ENCODE data around the gene SMURF1.

The SMURF1 gene

GRCh38 chr7:99189222-99189621, 45.3 kb upstream of the SMURF1 start:
- Histone ChIP-seq H3K4me2 (ENCODE audit: low read length) (no peak overlapping the region), H3K27ac (ENCODE audit: low read depth, low read length, poor library complexity, severe bottlenecking) (no peak overlapping the region), H3K4me3 (ENCODE audit: low read depth, low read length, poor library complexity, severe bottlenecking) (no peak overlapping the region), H4K20me1 (ENCODE audit: insufficient read depth, low read length) (no peaks in the 10 kb centered on the region), H3F3A (ENCODE audit: insufficient read depth, low read length) (no peaks in the 10 kb centered on the region), H3K4me1 (ENCODE audit: insufficient read depth, low read length, severe bottlenecking) (peaks cover 5% of the 10 kb centered on the region), H3K79me2 (ENCODE audit: insufficient read depth, low read length) (no peaks in the 10 kb centered on the region), H3K9me3 (ENCODE audit: low read length) (no peaks in the 10 kb centered on the region), H3K9ac (ENCODE audit: low read length) (no peak overlapping the region), H3K27me3 (ENCODE audit: insufficient read depth, low read length) (peaks cover 4% of the 10 kb centered on the region; the same call in 1 of the 2 replicates), H2AFZ (ENCODE audit: low read length) (no peak overlapping the region), H3K9me2 (ENCODE audit: low read depth, low read length) (no peaks in the 10 kb centered on the region), H3K36me3 (ENCODE audit: insufficient read depth, low read length) (no peaks in the 10 kb centered on the region)
- TF ChIP-seq CTCF (IDR thresholded peaks at IDR 0.05; ENCODE audit: low read length) (no peak), EZH2 (IDR thresholded peaks at IDR 0.05; ENCODE audit: borderline replicate concordance, low read length) (no peak)

GRCh38 chr7:99188221-99188620, 44.3 kb upstream of the SMURF1 start:
- Histone ChIP-seq H3K9ac (ENCODE audit: low read length) (no peak overlapping the region), H3F3A (ENCODE audit: insufficient read depth, low read length) (no peaks in the 10 kb centered on the region)

GRCh38 chr7:99184532-99185218, 40.8 kb upstream of the SMURF1 start:
- H3K4me1 ChIP-seq (ENCODE audit: insufficient read depth, low read length, severe bottlenecking), result no peaks in the 10 kb centered on the region
- H2AFZ ChIP-seq (ENCODE audit: low read length), result no peak overlapping the region
- peaks cover 10% of the 10 kb centered on the region; the same call in 1 of the 2 replicates for H3K27me3 ChIP-seq (ENCODE audit: insufficient read depth, low read length)
- no peaks in the 10 kb centered on the region for H3K36me3 ChIP-seq (ENCODE audit: insufficient read depth, low read length)
- H3K9me2 ChIP-seq (ENCODE audit: low read depth, low read length), result no peaks in the 10 kb centered on the region
- no peak overlapping the region for H3K9ac ChIP-seq (ENCODE audit: low read length)
- no peak overlapping the region for H3K4me3 ChIP-seq (ENCODE audit: low read depth, low read length, poor library complexity, severe bottlenecking)
- no peak overlapping the region for H3K4me2 ChIP-seq (ENCODE audit: low read length)
- no peaks in the 10 kb centered on the region for H3F3A ChIP-seq (ENCODE audit: insufficient read depth, low read length)
- H3K27ac ChIP-seq (ENCODE audit: low read depth, low read length, poor library complexity, severe bottlenecking), result no peak overlapping the region
- H4K20me1 ChIP-seq (ENCODE audit: insufficient read depth, low read length), result no peaks in the 10 kb centered on the region
- H3K79me2 ChIP-seq (ENCODE audit: insufficient read depth, low read length), result no peaks in the 10 kb centered on the region
- TF ChIP-seq CTCF (IDR thresholded peaks at IDR 0.05; ENCODE audit: low read length), result no peak
- TF ChIP-seq EZH2 (IDR thresholded peaks at IDR 0.05; ENCODE audit: borderline replicate concordance, low read length), result no peak
- no peaks in the 10 kb centered on the region for H3K9me3 ChIP-seq (ENCODE audit: low read length)

More at GRCh38 chr7:99188221-99188620, 44.3 kb upstream of the SMURF1 start:
- Histone ChIP-seq H3K4me1 (ENCODE audit: insufficient read depth, low read length, severe bottlenecking) (peaks cover 5% of the 10 kb centered on the region), H3K79me2 (ENCODE audit: insufficient read depth, low read length) (no peaks in the 10 kb centered on the region), H2AFZ (ENCODE audit: low read length) (no peak overlapping the region), H3K9me2 (ENCODE audit: low read depth, low read length) (no peaks in the 10 kb centered on the region), H3K27me3 (ENCODE audit: insufficient read depth, low read length) (peaks cover 4% of the 10 kb centered on the region; the same call in 1 of the 2 replicates), H4K20me1 (ENCODE audit: insufficient read depth, low read length) (no peaks in the 10 kb centered on the region), H3K36me3 (ENCODE audit: insufficient read depth, low read length) (no peaks in the 10 kb centered on the region), H3K9me3 (ENCODE audit: low read length) (no peaks in the 10 kb centered on the region), H3K4me2 (ENCODE audit: low read length) (no peak overlapping the region), H3K27ac (ENCODE audit: low read depth, low read length, poor library complexity, severe bottlenecking) (no peak overlapping the region), H3K4me3 (ENCODE audit: low read depth, low read length, poor library complexity, severe bottlenecking) (no peak overlapping the region)
- TF ChIP-seq EZH2 (IDR thresholded peaks at IDR 0.05; ENCODE audit: borderline replicate concordance, low read length) (no peak), CTCF (IDR thresholded peaks at IDR 0.05; ENCODE audit: low read length) (no peak)
